HepG2 (cell line): Measurements from ENCODE around the gene AMPD2. TPM values are rescaled to one million over a fixed set of nuclear protein-coding genes. Genes with fewer than 3 reads are reported as not detected.
A peak's percentile ranks its signal among the peaks of the same experiment; 100 is the strongest.

Experiments
- JUNB ChIP-seq: sonication (generic); formaldehyde crosslinking; IDR thresholded peaks from 2 replicates; pipeline ENCODE4 v1.8.0; 2022; ENCODE audit warnings: missing genetic modification reagents, mild to moderate bottlenecking, borderline replicate concordance
- PAXIP1 ChIP-seq: sonication (generic); formaldehyde crosslinking; conservative IDR thresholded peaks from 2 replicates; pipeline ENCODE4 v1.4.0; 2020; ENCODE audit warnings: mild to moderate bottlenecking, missing genetic modification reagents, moderate library complexity
- PPARG ChIP-seq: conservative IDR thresholded peaks from 2 replicates; pipeline ENCODE4 v1.6.1; 2016; ENCODE audit warnings: missing biosample characterization, missing genetic modification reagents
- SNAPC2 ChIP-seq: sonication (generic); formaldehyde crosslinking; IDR thresholded peaks from 2 replicates; pipeline ENCODE4 v1.8.1; 2022; ENCODE audit warnings: mild to moderate bottlenecking, missing genetic modification reagents
- TCF12 ChIP-seq, 2 experiments: fragments of 450-650 bp in 1 of 2; sonication (generic) in 1 of 2; formaldehyde crosslinking in 1 of 2; IDR thresholded peaks; 2 replicates each; pipeline versions ENCODE4 v1.6.1 to v1.8.0; 2017 to 2022; ENCODE audit warnings: antibody characterized with exemption in 1 of 2, mild to moderate bottlenecking in 1 of 2, missing genetic modification reagents in 1 of 2, moderate library complexity in 1 of 2
- WIZ ChIP-seq: sonication (generic); formaldehyde crosslinking; IDR thresholded peaks from 2 replicates; pipeline ENCODE4 v1.5.1; 2020; ENCODE audit warnings: mild to moderate bottlenecking, missing genetic modification reagents
- YY1 ChIP-seq: IDR thresholded peaks from 2 replicates; pipeline ENCODE4 v1.6.1; 2011; ENCODE audit warnings: low read length, low read depth, moderate library complexity, mild to moderate bottlenecking; ENCODE audit not compliant: insufficient read depth, insufficient replicate concordance
- ZEB1 ChIP-seq: IDR thresholded peaks from 2 replicates; pipeline ENCODE4 v1.6.1; 2012; ENCODE audit warnings: mild to moderate bottlenecking, low read depth, inconsistent platforms; ENCODE audit not compliant: insufficient replicate concordance
- ZNF609 ChIP-seq: sonication (generic); formaldehyde crosslinking; IDR thresholded peaks from 2 replicates; pipeline ENCODE4 v1.4.0; 2020; ENCODE audit warnings: mild to moderate bottlenecking, missing genetic modification reagents, borderline replicate concordance
- ZNF644 ChIP-seq: IDR thresholded peaks from 2 replicates; pipeline ENCODE4 v1.6.1; 2016; ENCODE audit warnings: low read depth
- polyA plus RNA-seq, 8 experiments: library from polyadenylated mRNA; depleted of rRNA in 3 of 8; stranded (reverse) in 7 of 8; unstranded in 1 of 8; fragments of >200 nt; fragmentation: Illumina TruSeq in 4 of 8; extraction: Trizol in 4 of 8; gene quantifications; 2 replicates each; pipeline versions ENCODE4 v1.2.1 to v1.2.3, GENCODE V29; 2011 to 2016; ENCODE audit warnings: low read depth in 4 of 8, missing spikeins in 1 of 8, mixed read lengths in 1 of 8; ENCODE audit not compliant: insufficient read depth in 1 of 8
- total RNA-seq, 5 experiments: library from RNA; depleted of rRNA; stranded (reverse); fragments of >200 nt; fragmentation: Illumina TruSeq; extraction: Trizol; gene quantifications; 2 replicates each; pipeline ENCODE4 v1.2.3, GENCODE V29; 2016; ENCODE audit warnings: low read depth in 1 of 5
- TF ChIP-seq, protein P1 (sequence below): sonication (generic); formaldehyde crosslinking; IDR thresholded peaks from 2 replicates; pipeline ENCODE4 v1.5.1; 2020; ENCODE audit warnings: mild to moderate bottlenecking, missing genetic modification reagents, borderline replicate concordance
- TF ChIP-seq, protein P2 (sequence below): sonication (generic); formaldehyde crosslinking; IDR thresholded peaks from 2 replicates; pipeline ENCODE4 v1.4.0; 2020; ENCODE audit warnings: mild to moderate bottlenecking, missing genetic modification reagents

AMPD2 gene
- total and polyA plus RNA-seq, 2 of the 13 experiments (the other 11 are each of a cell fraction or from before 2014, with no cell fraction given) = 62.3 to 82.0 TPM

DNA sequence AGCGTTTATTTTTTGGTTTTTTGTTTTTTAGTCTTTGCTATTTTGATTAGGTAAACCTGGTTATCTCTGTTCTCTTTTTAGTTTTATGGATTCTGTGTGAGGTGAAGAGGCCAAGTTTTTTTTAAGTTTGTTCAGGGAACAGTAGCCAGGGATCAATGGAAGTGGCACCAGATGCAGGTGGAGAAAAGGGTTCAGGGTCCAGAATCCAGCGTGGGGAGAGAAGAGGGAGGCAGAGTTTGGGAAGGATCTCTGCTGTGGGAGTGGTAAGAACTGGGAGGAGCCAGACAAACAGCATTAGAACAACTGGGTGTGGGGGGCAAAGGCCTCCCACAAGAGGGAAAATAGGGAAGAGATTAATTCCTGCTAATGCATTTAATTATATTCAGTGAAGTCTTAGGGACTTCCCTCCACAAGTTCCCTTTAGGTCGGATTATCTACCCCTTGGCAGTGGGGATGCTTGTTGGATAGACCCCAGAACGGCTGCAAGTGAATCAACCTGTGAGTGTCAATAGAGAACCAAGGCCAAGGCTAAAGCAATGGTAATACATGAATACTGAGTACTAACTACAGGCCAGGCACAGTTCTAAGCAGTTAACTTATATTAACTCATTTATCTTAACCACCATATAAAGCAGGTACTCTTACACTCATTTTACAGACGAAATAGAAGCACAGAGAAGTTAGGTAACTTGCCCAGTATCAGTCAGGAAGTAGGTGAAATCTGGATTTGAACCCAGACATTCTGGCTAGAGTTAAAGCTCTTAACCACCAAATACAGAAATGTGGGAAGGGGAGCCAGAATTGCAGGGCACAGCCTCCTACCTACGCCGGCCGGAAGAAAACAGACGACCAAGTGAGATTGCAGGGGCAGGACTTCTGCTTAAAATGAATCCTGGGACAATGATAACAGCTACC lies 719 bp upstream of the AMPD2 start (continued):
- TF ChIP-seq, protein P1, sequence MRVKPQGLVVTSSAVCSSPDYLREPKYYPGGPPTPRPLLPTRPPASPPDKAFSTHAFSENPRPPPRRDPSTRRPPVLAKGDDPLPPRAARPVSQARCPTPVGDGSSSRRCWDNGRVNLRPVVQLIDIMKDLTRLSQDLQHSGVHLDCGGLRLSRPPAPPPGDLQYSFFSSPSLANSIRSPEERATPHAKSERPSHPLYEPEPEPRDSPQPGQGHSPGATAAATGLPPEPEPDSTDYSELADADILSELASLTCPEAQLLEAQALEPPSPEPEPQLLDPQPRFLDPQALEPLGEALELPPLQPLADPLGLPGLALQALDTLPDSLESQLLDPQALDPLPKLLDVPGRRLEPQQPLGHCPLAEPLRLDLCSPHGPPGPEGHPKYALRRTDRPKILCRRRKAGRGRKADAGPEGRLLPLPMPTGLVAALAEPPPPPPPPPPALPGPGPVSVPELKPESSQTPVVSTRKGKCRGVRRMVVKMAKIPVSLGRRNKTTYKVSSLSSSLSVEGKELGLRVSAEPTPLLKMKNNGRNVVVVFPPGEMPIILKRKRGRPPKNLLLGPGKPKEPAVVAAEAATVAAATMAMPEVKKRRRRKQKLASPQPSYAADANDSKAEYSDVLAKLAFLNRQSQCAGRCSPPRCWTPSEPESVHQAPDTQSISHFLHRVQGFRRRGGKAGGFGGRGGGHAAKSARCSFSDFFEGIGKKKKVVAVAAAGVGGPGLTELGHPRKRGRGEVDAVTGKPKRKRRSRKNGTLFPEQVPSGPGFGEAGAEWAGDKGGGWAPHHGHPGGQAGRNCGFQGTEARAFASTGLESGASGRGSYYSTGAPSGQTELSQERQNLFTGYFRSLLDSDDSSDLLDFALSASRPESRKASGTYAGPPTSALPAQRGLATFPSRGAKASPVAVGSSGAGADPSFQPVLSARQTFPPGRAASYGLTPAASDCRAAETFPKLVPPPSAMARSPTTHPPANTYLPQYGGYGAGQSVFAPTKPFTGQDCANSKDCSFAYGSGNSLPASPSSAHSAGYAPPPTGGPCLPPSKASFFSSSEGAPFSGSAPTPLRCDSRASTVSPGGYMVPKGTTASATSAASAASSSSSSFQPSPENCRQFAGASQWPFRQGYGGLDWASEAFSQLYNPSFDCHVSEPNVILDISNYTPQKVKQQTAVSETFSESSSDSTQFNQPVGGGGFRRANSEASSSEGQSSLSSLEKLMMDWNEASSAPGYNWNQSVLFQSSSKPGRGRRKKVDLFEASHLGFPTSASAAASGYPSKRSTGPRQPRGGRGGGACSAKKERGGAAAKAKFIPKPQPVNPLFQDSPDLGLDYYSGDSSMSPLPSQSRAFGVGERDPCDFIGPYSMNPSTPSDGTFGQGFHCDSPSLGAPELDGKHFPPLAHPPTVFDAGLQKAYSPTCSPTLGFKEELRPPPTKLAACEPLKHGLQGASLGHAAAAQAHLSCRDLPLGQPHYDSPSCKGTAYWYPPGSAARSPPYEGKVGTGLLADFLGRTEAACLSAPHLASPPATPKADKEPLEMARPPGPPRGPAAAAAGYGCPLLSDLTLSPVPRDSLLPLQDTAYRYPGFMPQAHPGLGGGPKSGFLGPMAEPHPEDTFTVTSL (CRISPR knock-in tag) = peak; percentile 74; the same call in 1 of the 2 replicates
- TF ChIP-seq WIZ (no peak), PAXIP1 (CRISPR knock-in tag) (peak; percentile 97), SNAPC2 (CRISPR knock-in tag) (0 out of 2 replicates have a peak, but pooled peaks have one; percentile 48), JUNB (0 out of 2 replicates have a peak, but pooled peaks have one; percentile 27), YY1 (no peak), ZNF644 (peak; percentile 72; the same call in 1 of the 2 replicates), PPARG (CRISPR knock-in tag) (0 out of 2 replicates have a peak, but pooled peaks have one; percentile 6), ZEB1 (peak; percentile 35), TCF12 (IDR thresholded peaks at IDR 0.05) (no peak), TCF12 (CRISPR knock-in tag; IDR thresholded peaks at IDR 0.05) (peak; percentile 47; the same call in 1 of the 2 replicates), ZNF609 (peak; percentile 78; the same call in 1 of the 2 replicates)
- TF ChIP-seq, protein P2, sequence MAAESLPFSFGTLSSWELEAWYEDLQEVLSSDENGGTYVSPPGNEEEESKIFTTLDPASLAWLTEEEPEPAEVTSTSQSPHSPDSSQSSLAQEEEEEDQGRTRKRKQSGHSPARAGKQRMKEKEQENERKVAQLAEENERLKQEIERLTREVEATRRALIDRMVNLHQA (CRISPR knock-in tag) = no peak
